ENCODE measurements around the gene SPATA22.
"Not testable (repeated sequence)": the region's sequence is repeated elsewhere in the genome, so short reads cannot be mapped to it uniquely, and the experiment has no call there.

SPATA22 gene

DNA sequence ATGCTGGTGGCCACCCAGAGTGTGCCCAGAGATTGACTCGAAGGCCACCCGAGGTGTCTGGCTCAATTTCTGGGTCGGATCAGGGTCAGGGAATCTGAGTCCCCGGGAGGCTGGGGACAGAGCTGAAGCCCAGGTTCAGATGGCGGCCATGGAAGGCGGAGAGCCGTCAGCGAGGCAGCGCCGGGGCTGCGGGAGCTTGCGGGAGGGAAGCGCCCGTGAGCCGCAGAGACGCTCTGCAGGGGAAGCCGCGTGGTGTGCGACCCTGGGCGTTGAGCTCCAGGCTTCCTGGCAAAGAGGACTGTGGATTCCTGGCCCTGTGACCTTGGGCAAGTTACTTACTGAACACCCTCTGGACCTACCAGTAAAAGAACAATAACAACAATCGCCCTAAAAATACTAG lies 518 bp upstream of the SPATA22 start:
- no peak for DNase-seq

GRCh38 chr17:3469529-3469928 lies 2.1 kb downstream of the SPATA22 start:
- DNase-seq: no peak

DNA sequence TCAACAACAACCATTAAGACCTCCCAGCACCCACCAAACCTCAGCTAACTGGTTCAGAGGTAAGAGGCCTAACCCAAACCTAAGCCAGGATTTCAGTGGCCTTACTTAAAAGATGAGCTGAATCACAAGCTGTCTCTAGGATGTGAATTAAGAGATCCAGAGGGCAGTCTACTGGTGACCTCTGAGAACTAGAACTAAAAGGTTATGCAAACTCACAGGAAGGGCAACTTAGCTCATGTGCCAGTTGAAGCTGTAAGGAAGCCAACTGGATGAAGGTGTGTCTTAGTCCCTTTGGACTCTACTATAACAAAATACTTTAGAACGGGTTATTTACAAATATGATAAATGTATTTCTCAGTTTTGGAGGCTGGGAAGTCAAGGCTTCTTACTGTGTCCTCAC lies 5.3 kb downstream of the SPATA22 start:
- not testable (repeated sequence) for DNase-seq

- no peak for DNase-seq
Measured at GRCh38 chr17:3448059-3448665, 23.5 kb downstream of the SPATA22 start.

DNA sequence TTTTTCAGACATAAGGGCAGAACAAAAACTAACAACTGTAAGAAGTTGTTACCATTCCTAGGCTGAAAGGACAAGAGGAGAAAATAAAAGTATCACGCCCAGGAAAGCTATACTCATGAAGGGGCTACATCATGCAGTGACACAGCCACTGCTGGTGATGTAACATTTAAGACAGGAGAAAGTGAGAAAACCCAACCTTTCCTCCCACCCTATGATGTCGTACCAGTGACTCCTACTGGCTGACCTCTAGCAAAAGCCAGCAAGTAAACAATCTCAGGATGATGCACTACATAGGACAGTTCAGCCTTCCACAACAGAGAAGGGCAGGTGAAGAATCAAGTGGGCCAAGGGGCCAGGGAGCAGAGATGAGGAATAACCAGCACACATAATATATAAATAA lies 24.0 kb downstream of the SPATA22 start:
- no peak for DNase-seq

DNA sequence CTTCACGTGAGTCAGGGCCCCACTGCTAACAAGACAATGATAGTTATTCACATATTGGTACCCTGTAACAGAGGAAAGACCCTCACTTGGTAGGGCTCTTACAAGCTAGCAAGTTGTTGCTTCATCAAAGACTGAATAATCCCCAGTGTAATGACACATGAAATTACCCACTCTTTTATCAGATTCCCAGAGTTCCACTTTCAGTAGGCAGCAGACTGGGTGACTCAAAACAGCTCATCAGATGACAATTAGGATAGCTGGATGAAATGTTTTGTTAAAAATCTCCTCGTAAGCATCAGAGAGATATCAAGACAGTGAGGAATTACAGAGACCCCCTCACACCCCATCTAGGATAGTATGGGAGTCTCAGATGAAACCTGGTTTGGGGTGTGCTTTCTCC lies 31.2 kb downstream of the SPATA22 start:
- no peak for DNase-seq

GRCh38 chr17:3438368-3438767 lies 33.3 kb downstream of the SPATA22 start:
- DNase-seq: no peak

DNA sequence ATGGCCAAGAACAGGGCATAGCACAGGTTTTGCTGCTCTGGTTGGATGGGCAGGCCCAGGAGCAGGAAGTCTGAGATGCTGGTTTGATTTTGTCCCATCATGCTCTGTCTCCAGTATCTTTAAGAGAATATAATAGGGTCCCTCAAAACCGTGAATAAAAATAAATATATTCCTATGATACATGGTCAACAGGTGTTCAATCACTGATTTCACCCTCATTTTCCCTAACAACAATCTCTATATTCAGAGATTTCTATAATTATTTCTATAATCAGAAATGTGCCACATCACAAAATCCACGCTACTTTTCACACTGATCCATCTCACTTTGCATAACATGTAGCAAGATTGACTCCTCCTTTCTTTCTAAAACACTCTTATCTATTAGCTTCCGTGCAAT lies 37.9 kb downstream of the SPATA22 start, which contains the start of gene OR1E2:
TSS of gene OR1E2 (minus strand) at position 101 of the 400 bp plus-strand sequence. CDS start at position 101, 0 bp downstream.
- DNase-seq: no peak

GRCh38 chr17:3433215-3433614 lies 38.4 kb downstream of the SPATA22 start:
- DNase-seq: peak; percentile 20 to 25

- DNase-seq: no peak
Measured at GRCh38 chr17:3418222-3418621, 53.4 kb downstream of the SPATA22 start.

DNA sequence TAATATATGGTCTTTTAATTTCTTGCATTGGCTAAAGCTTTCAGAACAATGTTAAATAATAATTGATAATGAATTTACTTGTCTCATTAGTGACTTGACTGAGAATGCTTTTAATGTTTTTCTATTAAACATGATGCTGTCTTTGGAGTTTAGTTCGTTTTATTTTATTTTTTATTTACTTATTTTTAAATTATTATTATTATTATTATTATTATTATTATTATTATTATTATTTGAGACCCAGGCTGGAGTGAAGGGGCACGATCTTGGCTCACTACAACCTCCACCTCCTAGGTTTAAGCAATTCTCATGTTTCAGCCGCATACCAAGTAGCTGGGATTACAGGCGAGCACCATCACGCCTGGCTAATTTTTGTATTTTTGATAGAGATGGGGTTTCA lies 56.0 kb downstream of the SPATA22 start:
- no peak for DNase-seq

DNA sequence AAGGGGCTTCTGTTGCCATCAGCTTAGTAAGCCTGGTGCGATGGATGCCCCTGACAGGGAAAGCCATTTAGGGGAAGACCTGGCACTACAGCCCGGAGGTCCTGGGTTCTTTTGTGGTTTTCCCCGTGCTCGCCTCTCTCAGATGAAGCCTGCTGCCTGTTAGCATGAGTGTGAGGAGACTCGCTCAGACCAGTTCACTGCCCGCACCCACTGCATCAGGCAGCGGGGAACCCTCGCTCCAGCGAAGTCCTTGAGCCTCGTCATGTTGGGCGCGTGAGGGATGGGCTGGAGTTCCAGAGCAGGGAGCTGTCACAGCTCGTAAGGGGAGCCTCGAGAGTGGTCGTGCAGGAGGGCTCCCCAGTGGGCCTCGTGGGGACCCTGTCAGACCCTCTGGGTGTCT lies 59.4 kb downstream of the SPATA22 start:
- DNase-seq: not testable (repeated sequence)

- no peak for DNase-seq
Measured at GRCh38 chr17:3411070-3411469, 60.5 kb downstream of the SPATA22 start, which contains the start of gene OR3A3. TSS of gene OR3A3 (plus strand) at chr17:3411370.

DNA sequence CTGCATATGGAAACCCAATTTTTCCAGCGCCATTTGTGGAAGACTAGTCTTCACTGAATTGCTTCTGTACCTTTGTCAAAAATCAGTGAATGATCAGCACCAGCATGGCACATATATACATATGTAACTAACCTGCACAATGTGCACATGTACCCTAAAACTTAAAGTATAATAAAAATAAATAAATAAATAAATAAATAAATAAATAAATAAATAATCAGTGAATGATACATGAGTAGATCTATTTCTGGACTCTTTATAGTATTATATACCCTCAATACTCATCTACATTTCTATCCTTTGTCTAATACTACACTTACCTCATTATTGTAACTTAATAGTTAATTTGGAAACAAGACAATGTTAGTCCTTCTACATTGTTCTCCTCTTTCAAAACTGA lies 67.8 kb downstream of the SPATA22 start:
- DNase-seq: not testable (repeated sequence)

- no peak for DNase-seq
Measured at GRCh38 chr17:3401786-3402185, 69.8 kb downstream of the SPATA22 start.

DNA sequence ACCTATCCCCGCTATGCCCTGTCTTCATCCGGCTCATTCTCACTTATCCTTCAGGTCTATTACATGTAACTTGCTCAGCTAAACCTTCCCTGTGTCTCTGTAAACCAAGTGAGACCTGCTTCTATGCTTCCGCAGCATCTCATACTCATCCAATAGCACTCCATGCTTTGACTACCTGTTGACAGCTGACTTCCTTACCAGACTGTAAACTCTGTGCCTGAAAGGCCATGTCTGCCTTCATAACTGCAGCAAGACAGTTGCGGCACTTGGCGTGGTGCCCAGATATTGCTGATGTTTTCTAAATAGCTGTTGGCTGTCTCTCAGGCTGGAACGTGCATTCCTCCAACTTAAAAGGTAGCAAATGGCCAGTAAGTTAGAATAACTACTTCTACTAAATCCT lies 71.6 kb downstream of the SPATA22 start:
- DNase-seq: no peak

DNA sequence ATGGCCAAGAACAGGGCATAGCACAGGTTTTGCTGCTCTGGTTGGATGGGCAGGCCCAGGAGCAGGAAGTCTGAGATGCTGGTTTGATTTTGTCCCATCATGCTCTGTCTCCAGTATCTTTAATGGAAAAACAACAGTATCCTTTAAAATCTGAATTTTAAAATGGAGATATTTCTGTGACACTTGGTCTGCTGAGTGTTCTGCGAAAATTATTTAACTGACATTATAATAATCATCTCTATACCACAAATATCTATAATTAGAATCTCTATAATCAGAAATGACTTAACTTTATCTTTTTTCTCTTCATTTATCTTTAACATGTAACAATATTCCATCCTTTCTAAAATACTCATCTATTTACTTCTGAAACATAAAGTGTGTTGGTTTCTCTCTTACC lies 73.3 kb downstream of the SPATA22 start, which contains the start of gene OR1E1:
TSS of gene OR1E1 (minus strand) at position 101 of the 400 bp plus-strand sequence. CDS start at position 101, 0 bp downstream.
- DNase-seq: no peak

DNA sequence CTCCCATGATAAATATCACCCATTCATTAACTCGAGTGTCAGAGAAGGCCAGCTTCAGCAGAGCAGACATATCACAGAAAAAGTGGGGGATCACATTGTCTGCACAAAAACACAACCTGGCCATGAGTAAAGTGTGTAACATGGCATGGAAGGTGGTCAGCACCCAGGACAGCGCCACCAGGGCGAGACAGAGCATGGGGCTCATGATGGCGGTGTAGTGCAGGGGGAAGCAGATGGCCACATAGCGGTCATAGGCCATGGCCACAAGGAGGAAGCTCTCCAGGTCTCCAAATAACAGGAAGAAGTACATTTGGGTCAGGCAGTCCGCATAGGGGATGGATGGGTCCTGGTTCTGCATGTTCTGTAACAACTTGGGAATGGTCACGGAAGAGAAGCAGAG lies 73.8 kb downstream of the SPATA22 start:
- DNase-seq: peak in 1 of 2 donors; percentile 10

Data from stimulated activated CD4-positive, alpha-beta T cell treated with anti-CD3 and anti-CD28 coated beads, Interleukin-2, amount 100 ng/mL, for 24 hours (primary cell).